SK-N-SH treated with all-trans-retinoic acid at 6 μM for 48 hours (cell line): ENCODE data around the gene MITF.

ENCODE experiments used
- ATAC-seq: fragments of 200-7000 bp; cut with Tn5 transposase; 3 replicates; pipeline ENCODE4 v1.9.1; 2020; ENCODE audit warnings: mild to moderate bottlenecking, moderate library complexity
- ARNTL ChIP-seq: fragments of 450-650 bp; formaldehyde crosslinking; IDR thresholded peaks from 2 replicates; pipeline ENCODE4 v1.5.0; 2020; ENCODE audit warnings: low read depth, mild to moderate bottlenecking, moderate library complexity, borderline replicate concordance
- BACH2 ChIP-seq: fragments of 250-450 bp; sonication (Bioruptor Pico); IDR thresholded peaks from 2 replicates; pipeline ENCODE4 v1.9.0; 2021; ENCODE audit warnings: mild to moderate bottlenecking, borderline replicate concordance
- CREB5 ChIP-seq: fragments of 250-450 bp; sonication (Bioruptor Pico); IDR thresholded peaks from 2 replicates; pipeline ENCODE4 v1.5.1; 2020; ENCODE audit warnings: low read depth, mild to moderate bottlenecking, moderate library complexity
- CSDC2 ChIP-seq: fragments of 250-450 bp; sonication (Bioruptor Pico); IDR thresholded peaks from 2 replicates; pipeline ENCODE4 v1.5.0; 2020; ENCODE audit warnings: mild to moderate bottlenecking, moderate library complexity
- GLIS3 ChIP-seq: fragments of 250-450 bp; sonication (Bioruptor Pico); IDR thresholded peaks from 2 replicates; pipeline ENCODE4 v1.5.0; 2020; ENCODE audit warnings: mild to moderate bottlenecking, moderate library complexity
- ISL1 ChIP-seq: fragments of 250-450 bp; sonication (Bioruptor Pico); IDR thresholded peaks from 2 replicates; pipeline ENCODE4 v2.1.2; 2022; ENCODE audit warnings: mild to moderate bottlenecking, moderate library complexity
- PPARA ChIP-seq: fragments of 250-450 bp; sonication (Bioruptor Pico); IDR thresholded peaks from 2 replicates; pipeline ENCODE4 v1.5.0; 2020; ENCODE audit warnings: mild to moderate bottlenecking, borderline replicate concordance
- RARB ChIP-seq: fragments of 250-450 bp; sonication (Bioruptor Pico); IDR thresholded peaks from 2 replicates; pipeline ENCODE4 v1.8.0; 2021; ENCODE audit warnings: mild to moderate bottlenecking, moderate library complexity
- SNAI2 ChIP-seq: fragments of 250-450 bp; sonication (Bioruptor Pico); IDR thresholded peaks from 2 replicates; pipeline ENCODE4 v1.5.0; 2020; ENCODE audit warnings: mild to moderate bottlenecking, moderate library complexity
- TCF4 ChIP-seq: fragments of 250-450 bp; sonication (Bioruptor Pico); IDR thresholded peaks from 2 replicates; pipeline ENCODE4 v1.8.0; 2021; ENCODE audit warnings: mild to moderate bottlenecking, moderate library complexity, borderline replicate concordance
- TOX ChIP-seq: fragments of 250-450 bp; sonication (Bioruptor Pico); IDR thresholded peaks from 2 replicates; pipeline ENCODE4 v1.8.0; 2021; ENCODE audit warnings: mild to moderate bottlenecking, moderate library complexity, borderline replicate concordance
- ZC3H10 ChIP-seq: fragments of 250-450 bp; sonication (Bioruptor Pico); IDR thresholded peaks from 2 replicates; pipeline ENCODE4 v1.5.1; 2021; ENCODE audit warnings: mild to moderate bottlenecking, moderate library complexity
- ZFP30 ChIP-seq: fragments of 450-650 bp; formaldehyde crosslinking; IDR thresholded peaks from 2 replicates; pipeline ENCODE4 v1.5.0; 2022; ENCODE audit warnings: mild to moderate bottlenecking, moderate library complexity
- ZNF565 ChIP-seq: fragments of 450-650 bp; formaldehyde crosslinking; conservative IDR thresholded peaks from 2 replicates; pipeline ENCODE4 v1.5.0; 2020; ENCODE audit warnings: low read depth, mild to moderate bottlenecking, moderate library complexity
- ZNF70 ChIP-seq: fragments of 450-650 bp; formaldehyde crosslinking; IDR thresholded peaks from 2 replicates; pipeline ENCODE4 v1.5.0; 2020; ENCODE audit warnings: mild to moderate bottlenecking, moderate library complexity
- ZNF8 ChIP-seq: fragments of 450-650 bp; formaldehyde crosslinking; IDR thresholded peaks from 2 replicates; pipeline ENCODE4 v1.5.0; 2020; ENCODE audit warnings: mild to moderate bottlenecking, moderate library complexity
- TF ChIP-seq, protein P1 (sequence below): fragments of 250-450 bp; sonication (Bioruptor Pico); IDR thresholded peaks from 2 replicates; pipeline ENCODE4 v1.5.1; 2021; ENCODE audit warnings: mild to moderate bottlenecking, moderate library complexity
- TF ChIP-seq, protein P2 (sequence below): fragments of 250-450 bp; sonication (Bioruptor Pico); IDR thresholded peaks from 2 replicates; pipeline ENCODE4 v1.8.0; 2020; ENCODE audit warnings: mild to moderate bottlenecking, moderate library complexity, borderline replicate concordance

MITF gene

DNA sequence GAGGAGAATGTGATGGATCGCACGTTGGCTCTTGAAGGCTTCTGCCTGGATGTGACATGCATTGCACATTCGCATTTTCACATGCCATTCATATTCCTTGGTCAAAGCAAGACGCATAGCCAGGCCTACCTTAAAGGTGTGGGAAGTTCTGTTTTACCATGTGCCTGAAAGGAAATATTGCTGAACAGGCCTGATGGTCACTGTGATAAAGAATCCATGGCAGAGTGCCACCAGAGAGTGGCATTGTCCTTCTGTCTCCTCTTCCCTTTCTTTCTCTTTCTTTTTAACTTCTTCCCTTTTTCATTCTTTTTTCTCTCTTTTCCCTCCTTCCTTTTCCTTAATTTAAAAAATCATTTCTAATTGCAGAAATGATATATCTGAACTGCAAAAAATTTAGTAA, 15.9 kb upstream of the MITF start:
- ATAC-seq: no peak

GRCh38 chr3:69724722-69725435, 14.4 kb upstream of the MITF start:
- TF ChIP-seq, protein P1, sequence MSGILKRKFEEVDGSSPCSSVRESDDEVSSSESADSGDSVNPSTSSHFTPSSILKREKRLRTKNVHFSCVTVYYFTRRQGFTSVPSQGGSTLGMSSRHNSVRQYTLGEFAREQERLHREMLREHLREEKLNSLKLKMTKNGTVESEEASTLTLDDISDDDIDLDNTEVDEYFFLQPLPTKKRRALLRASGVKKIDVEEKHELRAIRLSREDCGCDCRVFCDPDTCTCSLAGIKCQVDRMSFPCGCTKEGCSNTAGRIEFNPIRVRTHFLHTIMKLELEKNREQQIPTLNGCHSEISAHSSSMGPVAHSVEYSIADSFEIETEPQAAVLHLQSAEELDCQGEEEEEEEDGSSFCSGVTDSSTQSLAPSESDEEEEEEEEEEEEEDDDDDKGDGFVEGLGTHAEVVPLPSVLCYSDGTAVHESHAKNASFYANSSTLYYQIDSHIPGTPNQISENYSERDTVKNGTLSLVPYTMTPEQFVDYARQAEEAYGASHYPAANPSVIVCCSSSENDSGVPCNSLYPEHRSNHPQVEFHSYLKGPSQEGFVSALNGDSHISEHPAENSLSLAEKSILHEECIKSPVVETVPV (CRISPR knock-in tag): no peak
- TF ChIP-seq ZNF70 (CRISPR knock-in tag) (no peak), RARB (CRISPR knock-in tag) (no peak), CREB5 (CRISPR knock-in tag) (no peak), ZNF565 (no peak), CSDC2 (no peak), TOX (CRISPR knock-in tag) (no peak), ZNF8 (CRISPR knock-in tag) (no peak), ZC3H10 (CRISPR knock-in tag) (no peak)
- no peak for ATAC-seq

More for the DNA sequence above, 15.9 kb upstream of the MITF start:
- TF ChIP-seq RARB (CRISPR knock-in tag): no peak

DNA sequence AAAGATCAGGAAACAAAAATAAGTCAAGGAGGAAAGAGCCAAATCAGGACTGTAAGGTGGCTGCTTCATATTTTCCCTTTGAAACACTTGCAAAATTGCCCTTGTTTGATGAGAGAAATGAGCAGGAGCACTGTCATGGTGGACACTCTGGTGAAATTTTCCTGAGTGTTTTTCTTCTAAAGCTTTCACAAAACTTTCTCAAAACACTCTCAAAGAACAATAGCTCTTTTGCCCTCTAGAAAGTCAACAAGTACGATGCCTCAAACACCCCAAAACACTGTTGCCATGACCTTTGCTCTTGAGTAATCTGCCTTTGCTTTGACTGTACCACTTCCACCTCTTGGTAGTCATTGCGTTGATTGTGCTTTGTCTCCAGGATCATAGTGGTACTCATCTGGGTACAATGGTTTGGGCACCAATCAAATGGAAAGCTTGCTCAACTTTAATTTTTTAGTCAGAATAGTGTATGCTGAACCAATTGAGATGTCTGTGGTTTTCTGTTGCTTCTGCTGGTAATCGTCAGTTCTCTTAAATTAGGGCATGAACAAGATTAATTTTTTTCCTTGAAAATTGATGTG, 13.2 kb upstream of the MITF start:
- ATAC-seq: no peak
- TF ChIP-seq TCF4: no peak
- no peak for TF ChIP-seq ZC3H10 (CRISPR knock-in tag)
- TF ChIP-seq PPARA (CRISPR knock-in tag): no peak
- TF ChIP-seq CREB5 (CRISPR knock-in tag): no peak
- no peak for TF ChIP-seq ARNTL (CRISPR knock-in tag)
- TF ChIP-seq SNAI2 (CRISPR knock-in tag): no peak
- TF ChIP-seq, protein P2, sequence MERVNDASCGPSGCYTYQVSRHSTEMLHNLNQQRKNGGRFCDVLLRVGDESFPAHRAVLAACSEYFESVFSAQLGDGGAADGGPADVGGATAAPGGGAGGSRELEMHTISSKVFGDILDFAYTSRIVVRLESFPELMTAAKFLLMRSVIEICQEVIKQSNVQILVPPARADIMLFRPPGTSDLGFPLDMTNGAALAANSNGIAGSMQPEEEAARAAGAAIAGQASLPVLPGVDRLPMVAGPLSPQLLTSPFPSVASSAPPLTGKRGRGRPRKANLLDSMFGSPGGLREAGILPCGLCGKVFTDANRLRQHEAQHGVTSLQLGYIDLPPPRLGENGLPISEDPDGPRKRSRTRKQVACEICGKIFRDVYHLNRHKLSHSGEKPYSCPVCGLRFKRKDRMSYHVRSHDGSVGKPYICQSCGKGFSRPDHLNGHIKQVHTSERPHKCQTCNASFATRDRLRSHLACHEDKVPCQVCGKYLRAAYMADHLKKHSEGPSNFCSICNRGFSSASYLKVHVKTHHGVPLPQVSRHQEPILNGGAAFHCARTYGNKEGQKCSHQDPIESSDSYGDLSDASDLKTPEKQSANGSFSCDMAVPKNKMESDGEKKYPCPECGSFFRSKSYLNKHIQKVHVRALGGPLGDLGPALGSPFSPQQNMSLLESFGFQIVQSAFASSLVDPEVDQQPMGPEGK: no peak
- TF ChIP-seq GLIS3 (CRISPR knock-in tag): no peak
- no peak for TF ChIP-seq ZNF8 (CRISPR knock-in tag)
- no peak for TF ChIP-seq BACH2 (CRISPR knock-in tag)
- TF ChIP-seq ZNF565: no peak
- TF ChIP-seq ISL1 (CRISPR knock-in tag): no peak
- TF ChIP-seq, protein P1 (CRISPR knock-in tag): no peak
- no peak for TF ChIP-seq TOX (CRISPR knock-in tag)
- no peak for TF ChIP-seq ZFP30
- TF ChIP-seq, all 23 proteins: peak for 0

- no peak for ATAC-seq
- no peak for TF ChIP-seq PPARA (CRISPR knock-in tag)
- TF ChIP-seq, protein P1 (CRISPR knock-in tag): no peak
Measured at GRCh38 chr3:69729147-69729919, 9.9 kb upstream of the MITF start.
